Endodermal cell (in vitro differentiated cells): ENCODE measurements around the gene NANOGP8. TPM values are rescaled to one million over a fixed set of nuclear protein-coding genes. Genes with fewer than 3 reads are reported as not detected.

Source experiments
- DNase-seq: peaks from one replicate; pipeline ENCODE4 v3.0.0-alpha.2; 2017
- H3K27ac ChIP-seq: 2 replicates; pipeline ENCODE4 v1.5.1; 2013; ENCODE audit warnings: mild to moderate bottlenecking, low read depth, low read length, moderate library complexity
- H3K27me3 ChIP-seq: 2 replicates; pipeline ENCODE4 v1.6.1; 2013; ENCODE audit warnings: mild to moderate bottlenecking, low read length, moderate library complexity; ENCODE audit not compliant: insufficient read depth, control insufficient read depth, poor library complexity, severe bottlenecking
- H3K36me3 ChIP-seq: 2 replicates; pipeline ENCODE4 v1.7.0; 2013; ENCODE audit warnings: mild to moderate bottlenecking, low read length, moderate library complexity; ENCODE audit not compliant: control insufficient read depth, insufficient read depth
- H3K4me1 ChIP-seq: one replicate; pipeline ENCODE4 v1.7.0; 2013; ENCODE audit warnings: low read length; ENCODE audit not compliant: control insufficient read depth, insufficient read depth
- H3K4me3 ChIP-seq: 2 replicates; pipeline ENCODE4 v1.5.1; 2013; ENCODE audit warnings: mild to moderate bottlenecking, low read length, moderate library complexity
- H3K9ac ChIP-seq: 2 replicates; pipeline ENCODE4 v1.6.1; 2013; ENCODE audit warnings: mild to moderate bottlenecking, low read length, moderate library complexity; ENCODE audit not compliant: poor library complexity, severe bottlenecking; ENCODE audit errors: extremely low read depth
- H3K9me3 ChIP-seq: 2 replicates; pipeline ENCODE4 v1.6.1; 2013; ENCODE audit warnings: mild to moderate bottlenecking, low read length, moderate library complexity; ENCODE audit not compliant: control insufficient read depth
- H3K27ac Mint-ChIP-seq: 2 replicates; pipeline ENCODE4 v1.8.0; 2020; ENCODE audit warnings: mixed read lengths
- H3K27me3 Mint-ChIP-seq: 2 replicates; pipeline ENCODE4 v1.8.0; 2021; ENCODE audit warnings: mild to moderate bottlenecking, mixed read lengths; ENCODE audit not compliant: insufficient read depth
- H3K36me3 Mint-ChIP-seq: 2 replicates; pipeline ENCODE4 v1.8.0; 2020; ENCODE audit warnings: low read depth, mixed read lengths
- H3K4me1 Mint-ChIP-seq: 2 replicates; pipeline ENCODE4 v1.8.0; 2020; ENCODE audit warnings: mixed read lengths
- H3K4me3 Mint-ChIP-seq: 2 replicates; pipeline ENCODE4 v1.8.0; 2020; ENCODE audit warnings: mild to moderate bottlenecking, moderate library complexity, mixed read lengths
- H3K9me3 Mint-ChIP-seq: 2 replicates; pipeline ENCODE4 v1.8.0; 2020; ENCODE audit warnings: mild to moderate bottlenecking, mixed read lengths
- CTCF ChIP-seq: fragments of 200-600 bp; sonication (generic); conservative IDR thresholded peaks from 2 replicates; pipeline ENCODE4 v1.5.0; 2021; ENCODE audit warnings: antibody characterized with exemption, mild to moderate bottlenecking
- WGBS, 2 experiments: methylation state at CpG; one replicate each; pipeline versions ENCODE4 v1.1.5 to v1.1.7; 2013; ENCODE audit warnings: missing lambda C conversion rate in 2 of 2, mixed read lengths in 1 of 2; ENCODE audit not compliant: insufficient coverage in 1 of 2, insufficient read length in 1 of 2; 5-methylcytosine and 5-hydroxymethylcytosine counted together
- total RNA-seq, 2 donors: library from RNA; stranded (reverse); fragmentation: NEBNext Ultra II Directional in 1 of 2; extraction: Animal tissue kit (Norgen Biotek cat#: 25700) in 1 of 2; gene quantifications; 2 replicates in 1 of 2; 3 replicates in 1 of 2; pipeline ENCODE4 v1.2.1, GENCODE V29; 2021

NANOGP8 gene
- total RNA-seq, 2 donors from 2014 or later: 1.5 to 47.2 TPM

- Histone ChIP-seq H3K27me3 (no peaks in the 10 kb centered on the region), H3K4me3 (no peak overlapping the region), H3K27ac (no peak overlapping the region), H3K9me3 (no peaks in the 10 kb centered on the region), H3K36me3 (no peaks in the 10 kb centered on the region), H3K9ac (no peak overlapping the region), H3K4me1 (no peaks in the 10 kb centered on the region)
- no peak overlapping the region for H3K4me3 Mint-ChIP-seq
- TF ChIP-seq CTCF: no peak
- peaks cover 2% of the 10 kb centered on the region for H3K4me1 Mint-ChIP-seq
- DNase-seq: no peak
- WGBS, 2 experiments: 96% methylated on average over 2 of the region's 3 CpGs; no CpG with 5 or more reads in 1 of the 2 experiments
- H3K36me3 Mint-ChIP-seq: no peaks in the 10 kb centered on the region
- no peaks in the 10 kb centered on the region for H3K27me3 Mint-ChIP-seq
- H3K9me3 Mint-ChIP-seq: no peaks in the 10 kb centered on the region
- no peak overlapping the region for H3K27ac Mint-ChIP-seq
These were observed 17.1 kb upstream of the NANOGP8 start for GRCh38 chr15:35102186-35102585.

- H3K36me3 ChIP-seq: no peaks in the 10 kb centered on the region
- peaks cover 2% of the 10 kb centered on the region for H3K4me1 Mint-ChIP-seq
- TF ChIP-seq CTCF: no peak
- no peaks in the 10 kb centered on the region for H3K27me3 Mint-ChIP-seq
- no peaks in the 10 kb centered on the region for H3K9me3 ChIP-seq
- H3K4me3 Mint-ChIP-seq: no peak overlapping the region
- H3K9me3 Mint-ChIP-seq: no peaks in the 10 kb centered on the region
- H3K36me3 Mint-ChIP-seq: no peaks in the 10 kb centered on the region
- no peaks in the 10 kb centered on the region for H3K4me1 ChIP-seq
- H3K4me3 ChIP-seq: no peak overlapping the region
- no peak for DNase-seq
- H3K27ac ChIP-seq: no peak overlapping the region
- H3K27me3 ChIP-seq: no peaks in the 10 kb centered on the region
- H3K27ac Mint-ChIP-seq: no peak overlapping the region
- no peak overlapping the region for H3K9ac ChIP-seq
These were observed 16.2 kb upstream of the NANOGP8 start for GRCh38 chr15:35101335-35101734.

GRCh38 chr15:35098737-35099136, 13.6 kb upstream of the NANOGP8 start:
- H3K4me1 ChIP-seq: no peaks in the 10 kb centered on the region
- Mint-ChIP-seq H3K27ac (no peak overlapping the region), H3K4me3 (no peak overlapping the region), H3K36me3 (no peaks in the 10 kb centered on the region), H3K4me1 (no peaks in the 10 kb centered on the region), H3K27me3 (no peaks in the 10 kb centered on the region), H3K9me3 (no peaks in the 10 kb centered on the region)
- H3K9me3 ChIP-seq: no peaks in the 10 kb centered on the region
- no peaks in the 10 kb centered on the region for H3K36me3 ChIP-seq
- H3K27me3 ChIP-seq: no peaks in the 10 kb centered on the region
- no peak overlapping the region for H3K4me3 ChIP-seq
- H3K27ac ChIP-seq: no peak overlapping the region
- no peak overlapping the region for H3K9ac ChIP-seq
- no peak for TF ChIP-seq CTCF
- no peak for DNase-seq
